ENCODE results near the gene LARGE2. TPM values are rescaled to one million over a fixed set of nuclear protein-coding genes. Genes with fewer than 3 reads are reported as not detected.

The LARGE2 gene
- total and polyA plus RNA-seq, 2 experiments from 2014 or later = 4.3 to 9.7 TPM

GRCh38 chr11:45906965-45907611, 15.4 kb upstream of the LARGE2 start, which contains the start of gene FREY1:
Gene FREY1, minus strand, starts transcription at chr11:45907271. Its CDS starts 26 bp downstream, at chr11:45907245.
- Histone ChIP-seq H3K27ac (no peak within 1 kb of the TSS), H2AFZ (no peak within 1 kb of the TSS), H3K4me3 (no peak within 1 kb of the TSS), H3K4me2 (no peak within 1 kb of the TSS), H3K79me2 (no peaks in the 10 kb centered on the region), H3K36me3 (replicated peaks; ENCODE audit: insufficient read depth, low read depth) (no peaks in the 10 kb centered on the region), H3K9me2 (replicated peaks; ENCODE audit: insufficient read depth) (no peaks in the 10 kb centered on the region), H4K20me1 (ENCODE audit: insufficient read depth, poor library complexity, severe bottlenecking) (no peaks in the 10 kb centered on the region), H3K4me1 (ENCODE audit: insufficient read depth) (no peaks in the 10 kb centered on the region), H3K27me3 (no peaks in the 10 kb centered on the region), H3K9me3 (ENCODE audit: low read depth) (no peaks in the 10 kb centered on the region)
- no peak for DNase-seq (ENCODE audit: low spot score)
- TF ChIP-seq CTCF (IDR thresholded peaks at IDR 0.05; ENCODE audit: poor library complexity) = no peak
- TF ChIP-seq EZH2phosphoT487 (IDR thresholded peaks at IDR 0.05; ENCODE audit: low read depth, severe bottlenecking, unreplicated experiment) = no peak
- no peak for TF ChIP-seq EZH2 (IDR thresholded peaks at IDR 0.05; ENCODE audit: borderline replicate concordance)
- WGBS (ENCODE audit: low lambda C conversion rate, missing lambda C conversion rate) = 87% methylated on average over 18 of the region's 18 CpGs

DNA sequence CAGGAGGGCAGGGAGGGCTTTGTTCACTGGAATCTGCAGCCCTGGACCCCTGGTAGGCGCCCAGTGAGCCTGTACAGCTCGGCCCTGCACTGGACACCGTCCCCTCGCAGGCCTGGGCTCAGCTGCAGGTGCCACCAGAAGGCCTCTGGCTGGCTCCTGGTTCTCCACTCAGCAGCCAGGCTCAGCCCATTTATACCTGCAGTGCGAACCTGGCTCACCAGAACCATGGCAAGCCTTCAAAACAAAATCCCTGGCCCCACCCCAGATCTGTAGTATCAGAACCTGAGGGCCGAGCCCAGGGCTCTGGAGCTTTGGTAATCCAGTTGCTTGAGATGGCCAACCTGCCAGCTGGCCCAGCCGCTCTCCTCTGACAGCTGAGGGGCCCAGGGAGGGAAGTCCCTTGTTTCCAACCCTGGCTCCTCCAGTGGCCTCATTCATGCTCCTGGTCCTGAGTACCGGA, 14.5 kb upstream of the LARGE2 start:
- 80% methylated on average over 8 of the region's 8 CpGs for WGBS (ENCODE audit: low lambda C conversion rate, missing lambda C conversion rate)
- H3K36me3 ChIP-seq (replicated peaks; ENCODE audit: insufficient read depth, low read depth) = no peaks in the 10 kb centered on the region

DNA sequence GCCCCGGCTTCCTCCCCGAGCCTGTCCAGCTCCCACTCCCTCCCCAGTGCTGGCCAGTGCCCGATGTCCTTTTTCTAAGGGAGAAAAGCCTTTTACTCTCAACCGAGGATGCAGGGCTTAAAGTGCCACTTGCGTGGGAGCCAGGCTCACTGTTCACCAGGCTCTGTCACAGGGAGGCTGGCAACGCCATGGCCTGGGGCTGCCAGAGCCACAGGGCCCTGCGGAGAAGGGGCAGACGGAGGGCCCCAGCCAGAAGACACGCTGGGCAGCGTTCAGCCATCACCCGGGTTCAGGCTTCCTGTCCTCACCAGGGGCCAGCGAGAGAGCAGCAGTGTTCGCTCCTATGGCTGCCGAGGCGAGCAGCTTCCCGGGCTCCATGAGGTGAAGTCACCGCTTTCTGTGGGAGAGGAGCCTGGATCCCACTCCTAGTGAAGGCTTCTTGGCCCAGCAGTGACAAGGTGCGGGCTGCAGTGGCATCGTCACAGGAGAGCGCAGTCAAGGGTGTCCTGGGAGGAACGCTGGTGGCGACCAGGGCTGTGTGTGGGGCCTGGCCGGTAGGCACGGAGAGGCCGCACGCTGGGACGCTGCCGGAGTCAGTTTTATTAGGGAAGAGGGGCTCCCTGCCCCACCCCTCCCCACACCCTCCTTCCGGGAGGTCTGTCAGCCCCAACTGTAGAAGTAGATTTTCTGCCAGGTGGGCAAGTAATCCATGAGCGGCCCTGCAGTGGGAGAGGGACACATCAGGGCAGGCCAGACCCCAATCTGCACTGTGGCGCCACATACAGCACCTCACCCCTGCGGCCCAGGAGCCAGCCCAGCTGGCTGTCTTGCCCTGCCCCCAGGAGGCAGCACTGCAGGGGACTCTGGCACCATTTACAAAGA, 12.6 kb upstream of the LARGE2 start:
- no peak for DNase-seq (ENCODE audit: low spot score)
- Histone ChIP-seq H2AFZ (no peak overlapping the region), H3K4me2 (no peak overlapping the region), H3K4me1 (ENCODE audit: insufficient read depth) (no peaks in the 10 kb centered on the region), H3K79me2 (no peaks in the 10 kb centered on the region), H3K9me3 (ENCODE audit: low read depth) (no peaks in the 10 kb centered on the region), H3K36me3 (replicated peaks; ENCODE audit: insufficient read depth, low read depth) (no peaks in the 10 kb centered on the region), H4K20me1 (ENCODE audit: insufficient read depth, poor library complexity, severe bottlenecking) (no peaks in the 10 kb centered on the region), H3K4me3 (no peak overlapping the region), H3K27ac (no peak overlapping the region), H3K27me3 (no peaks in the 10 kb centered on the region), H3K9me2 (replicated peaks; ENCODE audit: insufficient read depth) (no peaks in the 10 kb centered on the region)
- no peak for TF ChIP-seq EZH2phosphoT487 (IDR thresholded peaks at IDR 0.05; ENCODE audit: low read depth, severe bottlenecking, unreplicated experiment)
- TF ChIP-seq EZH2 (IDR thresholded peaks at IDR 0.05; ENCODE audit: borderline replicate concordance) = no peak
- TF ChIP-seq CTCF (IDR thresholded peaks at IDR 0.05; ENCODE audit: poor library complexity) = no peak
- 94% methylated on average over 30 of the region's 32 CpGs for WGBS (ENCODE audit: low lambda C conversion rate, missing lambda C conversion rate)

More for the DNA sequence above, 14.5 kb upstream of the LARGE2 start:
- Histone ChIP-seq H3K4me1 (ENCODE audit: insufficient read depth) (no peaks in the 10 kb centered on the region), H3K27ac (no peak overlapping the region), H3K27me3 (no peaks in the 10 kb centered on the region), H3K4me2 (no peak overlapping the region), H4K20me1 (ENCODE audit: insufficient read depth, poor library complexity, severe bottlenecking) (no peaks in the 10 kb centered on the region), H3K4me3 (no peak overlapping the region), H3K9me3 (ENCODE audit: low read depth) (no peaks in the 10 kb centered on the region), H3K9me2 (replicated peaks; ENCODE audit: insufficient read depth) (no peaks in the 10 kb centered on the region), H2AFZ (no peak overlapping the region), H3K79me2 (no peaks in the 10 kb centered on the region)
- no peak for DNase-seq (ENCODE audit: low spot score)
- no peak for TF ChIP-seq EZH2 (IDR thresholded peaks at IDR 0.05; ENCODE audit: borderline replicate concordance)
- TF ChIP-seq EZH2phosphoT487 (IDR thresholded peaks at IDR 0.05; ENCODE audit: low read depth, severe bottlenecking, unreplicated experiment) = no peak
- TF ChIP-seq CTCF (IDR thresholded peaks at IDR 0.05; ENCODE audit: poor library complexity) = no peak

Data from hepatocyte (in vitro differentiated cells).